ENCODE measurements around the gene P2RX3. TPM values are rescaled to one million over a fixed set of nuclear protein-coding genes. Genes with fewer than 3 reads are reported as not detected.

The P2RX3 gene
- total RNA-seq, 2 experiments from 2014 or later, result not detected

GRCh38 chr11:57312511-57313021 lies 25.6 kb upstream of the P2RX3 start:
- TF ChIP-seq CTCF (IDR thresholded peaks at IDR 0.05), result no peak
- POLR2A ChIA-PET, result interaction anchor here (1.0 to 1.6 kb wide), 2 partner anchors 11 to 13 kb away, joined by 3 to 6 read pairs; no protein-coding TSS in a partner anchor
- H3K36me3 Mint-ChIP-seq (ENCODE audit: low read depth), result no peaks in the 10 kb centered on the region
- intact Hi-C loops (cut with DNase I, micrococcal nuclease), result no loop called here
- no peaks in the 10 kb centered on the region for H3K9me3 ChIP-seq (ENCODE audit: control insufficient read depth in 1 of 2, insufficient read depth in 1 of 2, low read length in 2 of 2)
- peaks cover 15% of the 10 kb centered on the region for H3K36me3 ChIP-seq (ENCODE audit: insufficient read depth, low read length)
- H3K27me3 ChIP-seq (ENCODE audit: control insufficient read depth in 1 of 2, insufficient read depth in 2 of 2, low read length in 2 of 2), result no peaks in the 10 kb centered on the region
- H3K4me1 ChIP-seq (ENCODE audit: insufficient read depth, low read length), result peaks cover 18% of the 10 kb centered on the region
- H3K4me1 Mint-ChIP-seq (ENCODE audit: low read depth), result peaks cover 13% of the 10 kb centered on the region
- no peak overlapping the region for H3K27ac Mint-ChIP-seq
- H3K27me3 Mint-ChIP-seq, result no peaks in the 10 kb centered on the region
- no peak overlapping the region for H3K4me3 Mint-ChIP-seq
- no peak overlapping the region for H3K4me3 ChIP-seq (ENCODE audit: low read length)
- H3K27ac ChIP-seq (ENCODE audit: low read depth in 1 of 2, low read length in 2 of 2), result no peak overlapping the region
- CTCF ChIA-PET, result no interaction called here
- H3K9me3 Mint-ChIP-seq, result no peaks in the 10 kb centered on the region
- DNase-seq, result no peak
- no peak for ATAC-seq (ENCODE audit: poor library complexity)

- CTCF ChIA-PET, result no interaction called here
- no peaks in the 10 kb centered on the region for H3K27me3 Mint-ChIP-seq
Measured at GRCh38 chr11:57313071-57313787, 24.9 kb upstream of the P2RX3 start.

GRCh38 chr11:57313788-57314135 lies 24.4 kb upstream of the P2RX3 start:
- ChIA-PET CTCF (no interaction called here), POLR2A (no interaction called here)
- Mint-ChIP-seq H3K4me1 (ENCODE audit: low read depth) (peaks cover 13% of the 10 kb centered on the region), H3K36me3 (ENCODE audit: low read depth) (peaks cover 5% of the 10 kb centered on the region), H3K9me3 (no peaks in the 10 kb centered on the region), H3K27me3 (no peaks in the 10 kb centered on the region), H3K27ac (no peak overlapping the region), H3K4me3 (no peak overlapping the region)
- Histone ChIP-seq H3K9me3 (ENCODE audit: control insufficient read depth in 1 of 2, insufficient read depth in 1 of 2, low read length in 2 of 2) (no peaks in the 10 kb centered on the region), H3K36me3 (ENCODE audit: insufficient read depth, low read length) (peaks cover 17% of the 10 kb centered on the region), H3K27ac (ENCODE audit: low read depth in 1 of 2, low read length in 2 of 2) (no peak overlapping the region), H3K4me3 (ENCODE audit: low read length) (no peak overlapping the region), H3K27me3 (ENCODE audit: control insufficient read depth in 1 of 2, insufficient read depth in 2 of 2, low read length in 2 of 2) (no peaks in the 10 kb centered on the region), H3K4me1 (ENCODE audit: insufficient read depth, low read length) (peaks cover 18% of the 10 kb centered on the region)
- intact Hi-C loops (cut with DNase I, micrococcal nuclease), result no loop called here
- TF ChIP-seq CTCF (IDR thresholded peaks at IDR 0.05), result no peak
- ATAC-seq (ENCODE audit: poor library complexity) (no peak), DNase-seq (no peak)

More at GRCh38 chr11:57313071-57313787, 24.9 kb upstream of the P2RX3 start:
- no peaks in the 10 kb centered on the region for H3K9me3 Mint-ChIP-seq
- intact Hi-C loops (cut with DNase I, micrococcal nuclease), result no loop called here
- DNase-seq (no peak), ATAC-seq (ENCODE audit: poor library complexity) (no peak)
- Histone ChIP-seq H3K27me3 (ENCODE audit: control insufficient read depth in 1 of 2, insufficient read depth in 2 of 2, low read length in 2 of 2) (no peaks in the 10 kb centered on the region), H3K27ac (ENCODE audit: low read depth in 1 of 2, low read length in 2 of 2) (no peak overlapping the region), H3K36me3 (ENCODE audit: insufficient read depth, low read length) (peaks cover 17% of the 10 kb centered on the region), H3K4me3 (ENCODE audit: low read length) (no peak overlapping the region), H3K4me1 (ENCODE audit: insufficient read depth, low read length) (peaks cover 18% of the 10 kb centered on the region), H3K9me3 (ENCODE audit: control insufficient read depth in 1 of 2, insufficient read depth in 1 of 2, low read length in 2 of 2) (no peaks in the 10 kb centered on the region)
- TF ChIP-seq CTCF (IDR thresholded peaks at IDR 0.05), result no peak
- POLR2A ChIA-PET, result no interaction called here
- H3K4me1 Mint-ChIP-seq (ENCODE audit: low read depth), result peaks cover 13% of the 10 kb centered on the region
- no peak overlapping the region for H3K4me3 Mint-ChIP-seq
- no peak overlapping the region for H3K27ac Mint-ChIP-seq
- peaks cover 3% of the 10 kb centered on the region for H3K36me3 Mint-ChIP-seq (ENCODE audit: low read depth)
